ENCODE results near the gene GLP2R. TPM values are rescaled to one million over a fixed set of nuclear protein-coding genes. Genes with fewer than 3 reads are reported as not detected.

The GLP2R gene
- total and polyA plus RNA-seq, 2 of the 8 experiments (the other 6 are each of a cell fraction or from before 2014, with no cell fraction given): not detected

- TF ChIP-seq SP4 (IDR thresholded peaks at IDR 0.05; ENCODE audit: low read length) (no peak), JUN (IDR thresholded peaks at IDR 0.05; ENCODE audit: low read depth, low read length) (no peak), BRCA1 (IDR thresholded peaks at IDR 0.05; ENCODE audit: low read depth, low read length) (no peak), E2F6 (IDR thresholded peaks at IDR 0.05) (no peak), TCF12 (IDR thresholded peaks at IDR 0.05; ENCODE audit: low read depth, low read length) (no peak), POLR2AphosphoS5 (IDR thresholded peaks at IDR 0.05; ENCODE audit: low read depth, low read length) (no peak), ATF2 (IDR thresholded peaks at IDR 0.05; ENCODE audit: low read length) (no peak), CHD1 (IDR thresholded peaks at IDR 0.05; ENCODE audit: low read depth, low read length) (no peak), POLR2A (IDR thresholded peaks at IDR 0.05; ENCODE audit: control extremely low read depth in 1 of 2, low read depth in 2 of 2, low read length in 2 of 2) (no peak), RBBP5 (IDR thresholded peaks at IDR 0.05; ENCODE audit: borderline replicate concordance, low read depth, low read length) (no peak), NRF1 (IDR thresholded peaks at IDR 0.05; ENCODE audit: low read depth, low read length) (no peak), CBX8 (IDR thresholded peaks at IDR 0.05; ENCODE audit: borderline replicate concordance, low read depth, low read length) (no peak)
- Histone ChIP-seq H3K4me2 (ENCODE audit: insufficient read depth in 1 of 2, low read depth in 2 of 2, low read length in 2 of 2) (no peak overlapping the region), H3K4me1 (replicated peaks in 1 of 4; ENCODE audit: control insufficient read depth in 3 of 4, insufficient read depth in 4 of 4, low read length in 3 of 4) (no peaks in the 10 kb centered on the region)
These were observed 53.2 kb downstream of the GLP2R start for GRCh38 chr17:9878786-9879525.

More at GRCh38 chr17:9878786-9879525, 53.2 kb downstream of the GLP2R start:
- H3K56ac ChIP-seq (replicated peaks; ENCODE audit: insufficient read length, low read depth, low read length): no peak overlapping the region
- no peak overlapping the region for H2BK12ac ChIP-seq (ENCODE audit: low read depth, low read length)
- H3K36me3 ChIP-seq (ENCODE audit: control insufficient read depth in 2 of 4, insufficient read depth in 4 of 4, low read length in 3 of 4): no peaks in the 10 kb centered on the region
- H2AFZ ChIP-seq (ENCODE audit: low read length): no peak overlapping the region
- DNase-seq (ENCODE audit: low read depth in 1 of 2, low spot score in 2 of 2) (no peak), FAIRE-seq (no peak)
- no peak overlapping the region for H4K91ac ChIP-seq (replicated peaks; ENCODE audit: insufficient read length, low read length)
- H3K79me1 ChIP-seq (ENCODE audit: low read depth, low read length): no peaks in the 10 kb centered on the region
- no peak overlapping the region for H3K23ac ChIP-seq (ENCODE audit: insufficient read length)
- no peaks in the 10 kb centered on the region for H4K20me1 ChIP-seq (replicated peaks in 1 of 2; ENCODE audit: control insufficient read depth in 1 of 2, insufficient read depth in 2 of 2, low read length in 2 of 2)
- H2BK20ac ChIP-seq (ENCODE audit: low read length): no peak overlapping the region
- no peak overlapping the region for H3K14ac ChIP-seq (ENCODE audit: insufficient read length)
- H3K27me3 ChIP-seq (replicated peaks in 1 of 4; ENCODE audit: control insufficient read depth in 3 of 4, extremely low read depth in 1 of 4, insufficient read depth in 3 of 4, low read length in 3 of 4): no peaks in the 10 kb centered on the region
- no peak overlapping the region for H3K18ac ChIP-seq (ENCODE audit: extremely low read depth, low read length)
- no peak overlapping the region for H3K4me3 ChIP-seq (ENCODE audit: extremely low read depth in 1 of 4, insufficient read depth in 2 of 4, low read depth in 3 of 4, low read length in 4 of 4)
- H3K4ac ChIP-seq (replicated peaks; ENCODE audit: insufficient read length, low read depth, low read length): no peak overlapping the region
- no peaks in the 10 kb centered on the region for H3K23me2 ChIP-seq (ENCODE audit: low read depth, low read length)
- H3K27ac ChIP-seq (ENCODE audit: low read depth, low read length): no peak overlapping the region
- no peak overlapping the region for H3K9ac ChIP-seq (replicated peaks in 1 of 4; ENCODE audit: extremely low read depth in 1 of 4, low read depth in 3 of 4, low read length in 3 of 4)
- H3K79me2 ChIP-seq (ENCODE audit: control insufficient read depth in 1 of 2, insufficient read depth in 2 of 2, low read length in 2 of 2): no peaks in the 10 kb centered on the region
- H4K8ac ChIP-seq (ENCODE audit: extremely low read depth, insufficient read depth, low read length): no peak overlapping the region
- POLR2A ChIA-PET (ENCODE audit: partially characterized antibody): no interaction called here
- H2BK120ac ChIP-seq (replicated peaks; ENCODE audit: low read depth, low read length): no peak overlapping the region
- WGBS, 2 experiments (ENCODE audit: extremely low coverage in 1 of 2, insufficient coverage in 1 of 2, insufficient read length in 1 of 2, insufficient replicate concordance in 2 of 2, low coverage in 1 of 2, low lambda C conversion rate in 2 of 2, missing lambda C conversion rate in 1 of 2): 92% methylated on average over 8 of the region's 8 CpGs; no CpG with 5 or more reads in 1 of the 2 experiments
- CTCF ChIA-PET (ENCODE audit: partially characterized antibody): interaction anchor here (0.7 to 3.2 kb wide), 4 partner anchors 10 to 302 kb away, joined by 3 to 26 read pairs (median 4); partner anchors contain the start of gene CFAP52
- H2BK5ac ChIP-seq (ENCODE audit: low read depth, low read length): no peak overlapping the region
- no peak overlapping the region for H4K5ac ChIP-seq (ENCODE audit: insufficient read length, low read depth, low read length)
- peaks cover 3 to 6% of the 10 kb centered on the region in 2 experiments; a peak in 2 of 4 replicates for H3K9me3 ChIP-seq (ENCODE audit: insufficient read depth in 2 of 2, low read depth in 1 of 2, low read length in 1 of 2)
- H2AK5ac ChIP-seq (ENCODE audit: low read depth, low read length): no peak overlapping the region
- H2BK15ac ChIP-seq (ENCODE audit: low read length): no peak overlapping the region

All from H1 (cell line).